HG03095 (cell line): ENCODE data around the gene RECQL.

ENCODE experiments used
- ATAC-seq: cut with Tn5 transposase; IDR thresholded peaks from one replicate; pipeline ENCODE4 v1.9.1; 2021; ENCODE audit warnings: moderate library complexity; ENCODE audit not compliant: unreplicated experiment

Gene RECQL, protein sequence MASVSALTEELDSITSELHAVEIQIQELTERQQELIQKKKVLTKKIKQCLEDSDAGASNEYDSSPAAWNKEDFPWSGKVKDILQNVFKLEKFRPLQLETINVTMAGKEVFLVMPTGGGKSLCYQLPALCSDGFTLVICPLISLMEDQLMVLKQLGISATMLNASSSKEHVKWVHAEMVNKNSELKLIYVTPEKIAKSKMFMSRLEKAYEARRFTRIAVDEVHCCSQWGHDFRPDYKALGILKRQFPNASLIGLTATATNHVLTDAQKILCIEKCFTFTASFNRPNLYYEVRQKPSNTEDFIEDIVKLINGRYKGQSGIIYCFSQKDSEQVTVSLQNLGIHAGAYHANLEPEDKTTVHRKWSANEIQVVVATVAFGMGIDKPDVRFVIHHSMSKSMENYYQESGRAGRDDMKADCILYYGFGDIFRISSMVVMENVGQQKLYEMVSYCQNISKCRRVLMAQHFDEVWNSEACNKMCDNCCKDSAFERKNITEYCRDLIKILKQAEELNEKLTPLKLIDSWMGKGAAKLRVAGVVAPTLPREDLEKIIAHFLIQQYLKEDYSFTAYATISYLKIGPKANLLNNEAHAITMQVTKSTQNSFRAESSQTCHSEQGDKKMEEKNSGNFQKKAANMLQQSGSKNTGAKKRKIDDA

GRCh38 chr12:21501258-21502163, at the start of gene RECQL, which contains the start of gene GOLT1B:
TSS of gene RECQL (minus strand) at chr12:21501635. CDS start at chr12:21499570, 2,065 bp downstream.
TSS of gene GOLT1B (plus strand) at chr12:21501789. CDS start at chr12:21501924, 135 bp downstream.
- ATAC-seq = peak; percentile 99

DNA sequence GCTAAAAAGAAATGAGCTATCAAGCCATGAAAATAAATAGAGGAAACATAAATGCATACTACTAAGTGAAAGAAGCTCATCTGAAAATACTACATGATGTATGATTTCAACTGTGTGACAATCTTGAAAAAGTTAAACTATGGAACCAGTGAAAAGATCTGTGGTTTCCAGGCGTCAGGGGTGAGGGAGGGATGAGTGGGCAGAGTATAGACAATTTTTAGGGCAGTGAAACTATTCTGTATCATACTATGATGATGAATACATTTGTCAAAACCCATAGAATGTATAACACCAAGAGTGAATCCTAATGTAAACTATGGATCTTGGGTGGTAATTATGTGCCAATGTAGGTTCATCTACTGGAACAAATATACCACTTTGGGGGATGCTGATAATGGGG, 46.0 kb upstream of the RECQL start:
- ATAC-seq = no peak

DNA sequence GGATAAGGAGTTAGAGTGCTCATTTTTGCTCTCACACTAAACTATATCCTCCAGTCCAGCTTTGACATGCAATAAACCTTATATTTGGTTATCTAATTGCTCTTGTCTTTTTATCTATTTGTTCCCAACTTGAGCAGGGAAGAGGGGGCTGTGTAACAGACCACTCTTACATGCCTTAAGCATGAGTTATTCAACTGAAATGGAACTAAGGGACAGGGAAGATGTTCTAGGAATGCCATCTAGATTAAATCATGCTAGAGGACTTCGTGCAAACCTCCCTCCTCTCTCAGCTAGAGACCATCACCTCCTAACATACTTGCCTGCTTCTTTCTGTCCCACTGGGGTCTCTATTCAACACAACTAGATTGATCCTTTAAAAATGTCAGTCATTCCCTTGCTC, 45.3 kb upstream of the RECQL start:
- no peak for ATAC-seq

- no peak for ATAC-seq
These were observed 44.1 kb upstream of the RECQL start for GRCh38 chr12:21545557-21545956.

- no peak for ATAC-seq
These were observed 41.7 kb upstream of the RECQL start for GRCh38 chr12:21543151-21543550.

DNA sequence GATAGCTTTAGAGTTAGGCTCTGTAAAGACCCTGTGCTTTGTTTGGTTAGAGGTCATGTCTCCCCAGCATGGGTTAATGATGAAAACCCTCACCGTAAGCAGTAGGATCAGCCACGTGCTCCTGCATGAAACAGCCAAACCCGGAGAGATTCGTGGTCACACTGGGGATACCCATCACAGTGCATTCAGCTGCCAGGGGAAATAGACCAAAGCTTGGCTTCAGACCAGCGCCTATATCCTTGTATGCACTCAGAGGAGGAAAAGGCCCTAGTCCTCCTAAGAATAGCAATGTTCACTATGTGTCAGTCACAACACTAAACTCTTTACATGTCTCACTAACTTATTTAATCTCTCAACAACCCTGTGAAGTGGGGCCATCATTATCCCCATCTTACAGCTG, 41.0 kb upstream of the RECQL start:
- no peak for ATAC-seq

DNA sequence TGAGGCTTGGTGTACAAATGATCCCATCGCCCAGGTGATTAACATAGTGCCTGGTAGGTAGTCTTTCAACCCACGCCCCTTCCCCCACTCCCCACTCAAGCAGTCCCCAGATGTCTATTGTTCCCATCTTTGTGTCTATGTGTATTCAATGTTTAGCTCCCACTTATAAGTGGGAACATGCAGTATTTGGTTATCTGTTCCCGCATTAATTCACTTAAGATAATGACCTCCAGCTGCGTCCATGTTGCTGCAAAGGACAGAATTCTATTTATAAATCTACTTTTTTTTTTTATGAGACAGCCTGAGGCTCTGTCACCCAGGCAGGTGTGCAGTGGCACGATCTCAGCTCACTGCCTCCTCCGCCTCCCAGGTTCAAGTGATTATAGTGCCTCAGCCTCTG, 40.3 kb upstream of the RECQL start:
- ATAC-seq = no peak

- ATAC-seq = no peak
These were observed 38.4 kb upstream of the RECQL start for GRCh38 chr12:21539797-21540196.

- no peak for ATAC-seq
These were observed 36.7 kb upstream of the RECQL start for GRCh38 chr12:21538061-21538653.

DNA sequence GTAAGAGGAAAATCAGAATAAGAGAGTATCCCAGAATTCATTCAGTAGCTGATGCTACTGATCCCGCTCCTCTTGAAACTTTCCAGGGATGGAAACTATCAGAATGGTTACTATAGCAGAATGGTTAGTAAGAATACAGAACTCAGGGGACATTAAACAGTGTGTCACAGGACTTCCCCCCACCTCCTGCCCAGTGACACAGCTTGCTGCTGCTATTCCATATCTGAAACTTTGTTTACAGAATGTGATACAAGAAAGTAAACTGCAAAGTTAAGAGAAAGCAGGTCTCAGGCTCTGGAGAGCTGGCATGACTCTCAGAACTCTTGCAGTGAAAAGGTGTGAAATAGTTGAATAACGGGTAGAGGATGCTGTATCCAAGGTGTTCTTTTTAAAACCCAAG, 28.0 kb upstream of the RECQL start:
- ATAC-seq = no peak

DNA sequence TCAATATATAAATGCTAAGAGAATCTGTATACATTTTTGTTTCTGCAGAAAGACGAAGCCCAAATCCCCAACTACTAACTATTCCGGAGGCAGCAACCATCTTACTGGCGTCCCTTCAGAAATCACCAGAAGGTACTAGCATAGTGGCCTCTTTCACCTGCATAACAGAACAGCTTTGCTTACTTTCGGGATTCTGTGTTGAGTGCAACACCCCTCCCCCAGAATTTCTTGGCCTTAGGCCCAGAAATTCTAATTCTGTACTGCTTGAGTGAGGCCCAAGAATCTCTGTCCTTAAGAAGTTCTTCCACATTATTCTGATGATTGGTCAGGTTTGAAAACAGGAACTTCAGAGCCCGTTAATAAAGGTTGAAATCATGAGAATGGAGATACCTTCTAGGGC, 27.5 kb upstream of the RECQL start:
- no peak for ATAC-seq

- ATAC-seq = peak; percentile 94
These were observed 26.2 kb upstream of the RECQL start for GRCh38 chr12:21527451-21528180.

DNA sequence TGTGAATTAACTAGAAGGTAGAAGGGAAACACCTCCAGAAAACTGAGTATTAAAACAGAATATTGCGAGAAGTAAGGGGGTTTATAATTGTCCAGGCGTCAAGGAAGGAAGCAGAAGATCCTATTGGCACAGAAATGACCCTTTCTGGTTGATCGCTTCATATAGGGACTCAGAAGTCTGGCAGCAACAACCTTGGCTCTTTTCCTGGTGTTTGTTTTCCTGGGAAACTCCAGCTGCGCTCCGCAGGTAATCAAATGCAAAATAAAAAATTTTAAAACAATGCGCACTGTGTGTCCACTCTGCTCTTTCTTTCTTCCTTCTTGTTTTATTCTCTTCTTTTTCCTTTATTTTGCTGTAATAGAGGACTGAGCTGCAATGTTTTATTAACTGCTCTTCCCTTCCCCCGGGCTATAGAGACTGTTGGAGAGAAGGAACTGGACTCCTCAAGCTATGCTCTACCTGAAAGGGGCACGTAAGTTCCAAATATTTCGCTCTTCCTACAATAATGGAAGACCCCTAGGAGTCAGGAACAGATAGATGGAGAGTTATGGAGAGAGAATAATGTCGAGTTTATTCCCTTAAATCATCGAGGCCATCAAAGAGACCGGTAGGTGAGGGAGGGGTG, 25.4 kb upstream of the RECQL start:
- ATAC-seq = no peak

- no peak for ATAC-seq
These were observed 24.6 kb upstream of the RECQL start, which contains the start of gene SPX for GRCh38 chr12:21526053-21526452. TSS of gene SPX (plus strand) at chr12:21526296. CDS start at chr12:21526473, 177 bp downstream.

DNA sequence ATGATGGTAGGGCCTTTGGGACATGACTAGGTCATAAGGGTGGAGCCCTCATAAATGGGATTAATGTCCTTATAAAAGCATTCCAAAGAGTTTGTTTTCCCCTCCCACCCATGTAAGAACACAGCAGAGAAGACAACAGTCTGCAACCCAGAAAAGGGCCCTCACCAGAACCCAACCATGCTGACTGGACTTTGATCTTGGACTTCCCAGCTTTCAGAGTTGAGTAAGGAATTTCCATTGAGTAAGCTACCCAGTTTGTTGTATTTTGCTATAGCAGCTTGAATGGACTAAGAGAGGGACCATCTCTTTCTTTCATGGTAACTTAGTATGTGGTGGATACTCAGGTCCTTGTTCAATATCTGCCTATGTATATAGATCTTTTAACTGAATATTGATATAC, 21.7 kb upstream of the RECQL start:
- ATAC-seq = no peak

DNA sequence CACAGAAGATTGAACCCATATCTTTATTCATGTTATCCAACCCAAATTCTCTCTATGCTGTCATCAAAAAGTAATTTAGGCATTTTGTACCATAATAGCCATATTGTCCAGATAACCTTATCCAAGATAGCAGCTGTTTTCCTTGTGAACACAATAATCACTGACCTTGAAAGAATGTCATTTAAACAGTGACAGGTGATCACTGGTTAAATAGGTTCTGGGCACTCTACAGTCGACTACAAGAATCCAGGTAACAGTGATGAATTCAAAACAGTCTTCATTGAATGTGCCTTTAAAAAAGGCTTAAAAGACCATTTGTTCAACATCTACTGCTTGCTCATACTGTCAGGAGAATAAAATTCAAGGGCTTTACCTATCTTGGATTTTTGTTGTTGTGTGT, 20.1 kb upstream of the RECQL start:
- ATAC-seq = no peak

DNA sequence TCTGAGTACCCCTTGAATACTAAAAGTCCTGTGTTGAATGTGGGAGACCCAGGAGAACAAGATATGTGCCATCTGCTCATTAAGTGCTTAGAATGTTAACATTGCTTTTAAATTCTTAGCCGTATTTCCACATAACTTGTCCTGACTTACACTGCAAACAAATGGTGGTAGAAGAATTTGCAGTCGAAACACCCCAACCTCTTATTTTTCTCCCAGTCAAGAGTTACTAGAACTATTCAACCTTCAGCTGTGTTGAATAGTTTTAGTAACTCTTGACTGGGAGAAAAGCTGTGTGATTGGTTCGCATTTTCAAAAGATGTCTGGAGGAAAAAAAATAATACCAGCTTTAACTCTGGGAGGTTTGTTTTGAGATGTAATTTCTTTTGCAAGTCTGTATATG, 17.0 kb upstream of the RECQL start:
- ATAC-seq = no peak

DNA sequence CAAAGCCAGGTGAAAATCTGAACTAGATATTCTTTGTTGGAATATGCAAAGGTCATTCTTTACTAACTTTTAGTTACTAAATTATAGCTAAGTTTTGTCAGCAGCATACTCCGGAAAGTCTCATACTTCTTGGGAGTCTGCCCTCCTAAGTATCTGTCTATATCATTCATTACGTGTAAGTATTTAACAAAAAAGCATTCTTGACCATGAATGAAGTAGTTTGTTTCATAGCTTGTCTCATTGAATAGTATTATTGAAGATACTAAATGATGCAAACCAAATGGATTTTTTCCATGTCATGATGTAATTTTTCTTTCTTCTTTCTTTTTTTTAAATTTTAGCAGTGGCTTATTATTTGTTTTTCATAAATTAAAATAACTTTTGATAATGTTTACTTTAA, 14.8 kb upstream of the RECQL start:
- ATAC-seq = no peak

GRCh38 chr12:21509768-21510167, 8.3 kb upstream of the RECQL start:
- peak; percentile 91 for ATAC-seq

DNA sequence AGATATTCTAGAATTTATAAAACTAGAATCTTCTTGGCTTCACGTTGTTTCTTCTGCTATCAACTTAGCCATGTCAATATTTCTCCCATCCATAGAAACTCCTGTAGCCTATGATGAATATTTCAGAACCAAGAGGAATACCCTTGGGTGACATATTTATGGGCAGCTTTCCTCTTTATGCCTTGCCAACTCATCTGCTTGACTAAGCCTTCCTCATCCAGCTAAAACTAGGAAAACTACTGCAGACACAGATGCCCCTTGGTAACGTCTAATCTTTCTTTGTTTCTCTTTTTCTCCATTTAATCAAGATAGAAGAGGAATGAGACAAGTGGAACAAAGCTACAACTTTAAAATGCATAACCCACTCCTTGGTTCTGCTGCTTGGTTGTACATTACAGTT, 6.4 kb upstream of the RECQL start:
- no peak for ATAC-seq
